Endothelial cell of umbilical vein (primary cell): Measurements from ENCODE around the gene GPR137B. TPM values are rescaled to one million over a fixed set of nuclear protein-coding genes. Genes with fewer than 3 reads are reported as not detected.

Experiments used
- BruUV-seq: library from RNA; stranded (reverse); fragments of 400-500 nt; replicated peaks from 2 replicates; lab custom pipeline; 2021; lab: Mats Ljungman, UMichigan
- CTCF ChIA-PET: fragments of 300-600, 350-600 bp; sonication (Branson Sonifier 250); formaldehyde crosslinking; loops from one replicate; lab custom pipeline; 2021; ENCODE audit warnings: antibody characterized with exemption, inconsistent platforms; lab: Charles Lee
- POLR2A ChIA-PET: fragments of 300-600, 350-600 bp; sonication (Branson Sonifier 250); formaldehyde crosslinking; loops from one replicate; lab custom pipeline; 2021; ENCODE audit warnings: antibody characterized with exemption, inconsistent platforms; lab: Charles Lee
- DNase-seq: peaks from one replicate; pipeline ENCODE4 v3.0.0-alpha.2; 2011; ENCODE audit warnings: low read depth, low spot score
- FAIRE-seq: peaks from 2 replicates; lab custom pipeline; 2011; peaks lifted over from hg19 to GRCh38; lab: Jason Lieb, UNC
- H2AFZ ChIP-seq: 2 replicates; pipeline ENCODE4 v1.6.0; 2012; ENCODE audit warnings: low read depth, low read length, control low read depth, inconsistent platforms
- H3K27ac ChIP-seq: 2 replicates; pipeline ENCODE4 v1.5.1; 2011; ENCODE audit warnings: low read depth, mild to moderate bottlenecking, control low read depth, low read length, moderate library complexity; ENCODE audit not compliant: insufficient read depth
- H3K27me3 ChIP-seq, 2 experiments: 2 replicates each; pipeline versions ENCODE4 v1.6.0 to v1.6.1; 2011; ENCODE audit warnings: low read length in 2 of 2, mixed read lengths in 1 of 2; ENCODE audit not compliant: control insufficient read depth in 2 of 2, insufficient read depth in 2 of 2
- H3K36me3 ChIP-seq, 2 experiments: 2 replicates in 1 of 2; 3 replicates in 1 of 2; pipeline ENCODE4 v1.5.1; 2011; ENCODE audit warnings: low read length in 2 of 2, mild to moderate bottlenecking in 1 of 2, moderate library complexity in 1 of 2; ENCODE audit not compliant: control insufficient read depth in 2 of 2, insufficient read depth in 2 of 2; ENCODE audit errors: extremely low read depth in 1 of 2
- H3K4me1 ChIP-seq: 3 replicates; pipeline ENCODE4 v1.5.1; 2011; ENCODE audit warnings: mild to moderate bottlenecking, low read length; ENCODE audit not compliant: control insufficient read depth, insufficient read depth; ENCODE audit errors: extremely low read depth
- H3K4me2 ChIP-seq: 2 replicates; pipeline ENCODE4 v1.6.1; 2011; ENCODE audit warnings: low read length, control low read depth, mixed read lengths; ENCODE audit not compliant: insufficient read depth
- H3K4me3 ChIP-seq, 3 experiments: fragments of 200-600 bp in 1 of 3; sonication (generic), shearing (Covaris generic) in 1 of 3; replicated peaks in 1 of 3; 2 replicates each; pipeline ENCODE4 v1.5.1; 2011 to 2016; ENCODE audit warnings: control low read depth in 3 of 3, low read length in 3 of 3, mild to moderate bottlenecking in 2 of 3, inconsistent platforms in 1 of 3, low read depth in 1 of 3, moderate library complexity in 1 of 3; ENCODE audit not compliant: insufficient read depth in 1 of 3
- H3K79me2 ChIP-seq: 2 replicates; pipeline ENCODE4 v1.6.0; 2012; ENCODE audit warnings: low read length, inconsistent platforms; ENCODE audit not compliant: control insufficient read depth, insufficient read depth
- H3K9ac ChIP-seq: replicated peaks from 2 replicates; pipeline ENCODE3; 2011; ENCODE audit warnings: low read length, control low read depth; ENCODE audit not compliant: insufficient read depth; ENCODE audit errors: extremely low read depth
- H3K9me1 ChIP-seq: replicated peaks from 3 replicates; pipeline ENCODE4 v1.6.0; 2011; ENCODE audit warnings: mild to moderate bottlenecking, low read length; ENCODE audit not compliant: control insufficient read depth, insufficient read depth; ENCODE audit errors: extremely low read depth
- H3K9me3 ChIP-seq: replicated peaks from 2 replicates; pipeline ENCODE4 v1.5.1; 2012; ENCODE audit warnings: low read length, inconsistent platforms; ENCODE audit not compliant: control insufficient read depth, insufficient read depth
- H4K20me1 ChIP-seq: replicated peaks from 2 replicates; pipeline ENCODE3; 2011; ENCODE audit warnings: mild to moderate bottlenecking, low read length; ENCODE audit not compliant: control insufficient read depth, insufficient read depth; ENCODE audit errors: extremely low read depth
- CTCF ChIP-seq, 2 donors: IDR thresholded peaks; 1 replicate in 1 of 2; 2 replicates in 1 of 2; pipeline ENCODE4 v1.5.1; 2011; ENCODE audit warnings: low read length in 2 of 2, mild to moderate bottlenecking in 2 of 2, moderate library complexity in 2 of 2, control low read depth in 1 of 2, inconsistent platforms in 1 of 2, low read depth in 1 of 2; ENCODE audit not compliant: insufficient read depth in 1 of 2; ENCODE audit errors: extremely low read depth in 1 of 2
- EZH2 ChIP-seq: IDR thresholded peaks from 2 replicates; pipeline ENCODE4 v1.6.1; 2012; ENCODE audit warnings: borderline replicate concordance, low read depth, mild to moderate bottlenecking, moderate library complexity, low read length, inconsistent platforms; ENCODE audit not compliant: severe bottlenecking
- FOS ChIP-seq: IDR thresholded peaks from 2 replicates; pipeline ENCODE4 v1.6.1; 2011; ENCODE audit warnings: mild to moderate bottlenecking, low read length, moderate library complexity, borderline replicate concordance; ENCODE audit not compliant: insufficient read depth
- GATA2 ChIP-seq: IDR thresholded peaks from 2 replicates; pipeline ENCODE4 v1.7.0; 2011; ENCODE audit warnings: low read depth, mild to moderate bottlenecking, moderate library complexity, mixed read lengths, low read length; ENCODE audit not compliant: insufficient read length, insufficient read depth
- JUN ChIP-seq: IDR thresholded peaks from 2 replicates; pipeline ENCODE4 v1.6.1; 2011; ENCODE audit warnings: borderline replicate concordance, low read depth; ENCODE audit not compliant: insufficient read length, insufficient read depth
- MAX ChIP-seq: IDR thresholded peaks from 2 replicates; pipeline ENCODE4 v1.6.1; 2011; ENCODE audit not compliant: insufficient read depth, insufficient read length
- MYC ChIP-seq: IDR thresholded peaks from one replicate; pipeline ENCODE4 v1.6.1; 2011; ENCODE audit warnings: mild to moderate bottlenecking, low read depth, low read length
- POLR2A ChIP-seq: IDR thresholded peaks from 2 replicates; pipeline ENCODE4 v1.6.1; 2012; ENCODE audit warnings: low read depth, mild to moderate bottlenecking, control low read depth, low read length
- POLR2AphosphoS5 ChIP-seq: IDR thresholded peaks from 2 replicates; pipeline ENCODE4 v1.6.1; 2012; ENCODE audit warnings: low read depth, mild to moderate bottlenecking, control low read depth, low read length, moderate library complexity; ENCODE audit not compliant: insufficient read depth
- dilution Hi-C: fragments of 300-500 bp; cut with MboI; formaldehyde crosslinking; loops from one replicate; pipeline ENCODE4 v1.15.0; 2019; ENCODE audit warnings: low sequenced_read_pairs; ENCODE audit not compliant: extremely low pct_ligation_motif_present
- intact Hi-C: fragments of 100-400 bp; cut with micrococcal nuclease; formaldehyde crosslinking; loops from one replicate; pipeline ENCODE4 v1.10.0; 2022
- polyA plus RNA-seq, 4 experiments: library from polyadenylated mRNA; depleted of rRNA in 3 of 4; stranded (reverse) in 3 of 4; unstranded in 1 of 4; fragments of >200 nt; gene quantifications; 2 replicates each; pipeline versions ENCODE4 v1.2.1 to v1.2.3, GENCODE V29; 2011 to 2012; ENCODE audit warnings: missing spikeins in 1 of 4
- total RNA-seq: library from RNA; stranded (reverse); gene quantifications from 2 replicates; pipeline ENCODE4 v1.2.3, GENCODE V29; 2021

Gene GPR137B
- total and polyA plus RNA-seq, 2 donors (not counting 3 experiments of a cell fraction or from before 2014, with no cell fraction given) = 7.8 to 11.9 TPM

- Histone ChIP-seq H3K4me3 (no peak overlapping the region), H3K9ac (no peak overlapping the region), H3K79me2 (no peaks in the 10 kb centered on the region), H3K9me1 (no peaks in the 10 kb centered on the region), H3K36me3 (no peaks in the 10 kb centered on the region), H3K27me3 (no peaks in the 10 kb centered on the region), H3K4me1 (no peaks in the 10 kb centered on the region), H4K20me1 (no peaks in the 10 kb centered on the region), H3K4me2 (no peak overlapping the region), H3K27ac (no peak overlapping the region), H2AFZ (no peak overlapping the region), H3K9me3 (no peaks in the 10 kb centered on the region)
- intact Hi-C loops (no loop called here), dilution Hi-C loops (no loop called here)
- no peak for DNase-seq
- no peak for TF ChIP-seq CTCF (IDR thresholded peaks at IDR 0.05; ENCODE audit: extremely low read depth in 1 of 2, insufficient read depth in 1 of 2, low read depth in 1 of 2, low read length in 2 of 2)
- TF ChIP-seq POLR2AphosphoS5 = no peak
- TF ChIP-seq POLR2A = no peak
- no peak for TF ChIP-seq EZH2
- no TSS peak for BruUV-seq
- CTCF ChIA-PET = interaction anchor here (1.2 kb wide), 1 partner anchor 52 kb away, joined by 3 read pairs; no protein-coding TSS in a partner anchor
- no peak for FAIRE-seq
- POLR2A ChIA-PET = no interaction called here
These were observed 110.8 kb downstream of the GPR137B start for GRCh38 chr1:236253119-236253518.

- CTCF ChIA-PET = no interaction called here
- dilution Hi-C loops = no loop called here
- no peak overlapping the region for H3K9ac ChIP-seq
- H4K20me1 ChIP-seq = no peaks in the 10 kb centered on the region
- POLR2A ChIA-PET = no interaction called here
- no peaks in the 10 kb centered on the region for H3K9me1 ChIP-seq
- FAIRE-seq (no peak), DNase-seq (no peak)
- no TSS peak for BruUV-seq
- H3K9me3 ChIP-seq = no peaks in the 10 kb centered on the region
- H3K36me3 ChIP-seq = no peaks in the 10 kb centered on the region
- H3K79me2 ChIP-seq = no peaks in the 10 kb centered on the region
- no peak overlapping the region for H3K4me2 ChIP-seq
- H3K27me3 ChIP-seq = no peaks in the 10 kb centered on the region
- intact Hi-C loops = no loop called here
- H3K4me1 ChIP-seq = no peaks in the 10 kb centered on the region
- no peak overlapping the region for H3K4me3 ChIP-seq
- no peak overlapping the region for H3K27ac ChIP-seq
- TF ChIP-seq FOS = no peak
- TF ChIP-seq JUN = no peak
- no peak for TF ChIP-seq POLR2A
- TF ChIP-seq EZH2 = no peak
- TF ChIP-seq MAX = no peak
- TF ChIP-seq POLR2AphosphoS5 = no peak
- no peak for TF ChIP-seq MYC
- TF ChIP-seq GATA2 = no peak
- no peak for TF ChIP-seq CTCF (IDR thresholded peaks at IDR 0.05; ENCODE audit: extremely low read depth in 1 of 2, insufficient read depth in 1 of 2, low read depth in 1 of 2, low read length in 2 of 2)
- H2AFZ ChIP-seq = no peak overlapping the region
These were observed 111.7 kb downstream of the GPR137B start for GRCh38 chr1:236253918-236254637.
